ENCODE results near the gene MRPL49. TPM values are rescaled to one million over a fixed set of nuclear protein-coding genes. Genes with fewer than 3 reads are reported as not detected.

MRPL49 gene
- total and polyA plus RNA-seq, 2 experiments from 2014 or later, result 27.7 to 61.9 TPM

GRCh38 chr11:65135633-65136145, 13.6 kb downstream of the MRPL49 start:
- H3K79me2 ChIP-seq (replicated peaks; ENCODE audit: insufficient read depth), result peaks cover 19% of the 10 kb centered on the region
- ATAC-seq, result no peak
- Mint-ChIP-seq H3K4me1 (peaks cover 19% of the 10 kb centered on the region), H3K4me3 (peak overlapping the region; percentile 97), H3K27ac (peak overlapping the region; percentile 100), H3K27me3 (ENCODE audit: insufficient read depth, low read depth, poor library complexity) (peaks cover 19% of the 10 kb centered on the region), H3K9me3 (no peaks in the 10 kb centered on the region), H3K36me3 (ENCODE audit: low read depth) (peaks cover 11% of the 10 kb centered on the region)
- H3F3A ChIP-seq (replicated peaks; ENCODE audit: low read depth), result peaks cover 5% of the 10 kb centered on the region; the same call in 1 of the 2 replicates
- H3K4me1 ChIP-seq (ENCODE audit: insufficient read depth), result peaks cover 20% of the 10 kb centered on the region; the same call in 1 of the 2 replicates
- TF ChIP-seq ZNF114 (CRISPR knock-in tag; IDR thresholded peaks at IDR 0.05), result no peak
- TF ChIP-seq STAT1 (IDR thresholded peaks at IDR 0.05; ENCODE audit: unreplicated experiment), result no peak
- no peak for TF ChIP-seq JUNB (IDR thresholded peaks at IDR 0.05; ENCODE audit: unreplicated experiment)
- no peak for TF ChIP-seq ETS1 (IDR thresholded peaks at IDR 0.05)
- no peak for TF ChIP-seq ZNF331 (CRISPR knock-in tag; IDR thresholded peaks at IDR 0.05; ENCODE audit: low read depth)
- no peak for TF ChIP-seq EZH2 (IDR thresholded peaks at IDR 0.05; ENCODE audit: low read depth, unreplicated experiment)
- TF ChIP-seq REST (IDR thresholded peaks at IDR 0.05; ENCODE audit: unreplicated experiment), result no peak
- TF ChIP-seq CREB1 (CRISPR knock-in tag; IDR thresholded peaks at IDR 0.05; ENCODE audit: low read depth), result no peak
- no peak for TF ChIP-seq POLR2AphosphoS5 (IDR thresholded peaks at IDR 0.05; ENCODE audit: low read depth)
- no peak for TF ChIP-seq ZNF462 (CRISPR knock-in tag; IDR thresholded peaks at IDR 0.05)
- no peak for TF ChIP-seq NANOG (IDR thresholded peaks at IDR 0.05; ENCODE audit: borderline replicate concordance)
- TF ChIP-seq EZH2phosphoT487 (IDR thresholded peaks at IDR 0.05; ENCODE audit: unreplicated experiment), result no peak
- no peak for TF ChIP-seq CTCF (conservative IDR thresholded peaks at IDR 0.05; ENCODE audit: low read depth in 2 of 2)
- H3K4me3 ChIP-seq, result peak overlapping the region; percentile 67
- no peak overlapping the region for H2AFZ ChIP-seq
- DNase-seq (ENCODE audit: low spot score), result no peak
- no peaks in the 10 kb centered on the region for H3K27me3 ChIP-seq (ENCODE audit: insufficient read depth)
- H3K9me2 ChIP-seq (ENCODE audit: insufficient read depth), result no peaks in the 10 kb centered on the region
- H3K4me2 ChIP-seq, result peak overlapping the region; percentile 77
- peak overlapping the region; percentile 61 for H3K27ac ChIP-seq (ENCODE audit: low read depth)
- no peaks in the 10 kb centered on the region for H3K36me3 ChIP-seq (ENCODE audit: insufficient read depth)
- H4K20me1 ChIP-seq (replicated peaks; ENCODE audit: insufficient read depth), result no peaks in the 10 kb centered on the region
